ENCODE measurements around the gene SELE.
"Not testable (repeated sequence)": the region's sequence is repeated elsewhere in the genome, so short reads cannot be mapped to it uniquely, and the experiment has no call there.

Gene SELE

DNA sequence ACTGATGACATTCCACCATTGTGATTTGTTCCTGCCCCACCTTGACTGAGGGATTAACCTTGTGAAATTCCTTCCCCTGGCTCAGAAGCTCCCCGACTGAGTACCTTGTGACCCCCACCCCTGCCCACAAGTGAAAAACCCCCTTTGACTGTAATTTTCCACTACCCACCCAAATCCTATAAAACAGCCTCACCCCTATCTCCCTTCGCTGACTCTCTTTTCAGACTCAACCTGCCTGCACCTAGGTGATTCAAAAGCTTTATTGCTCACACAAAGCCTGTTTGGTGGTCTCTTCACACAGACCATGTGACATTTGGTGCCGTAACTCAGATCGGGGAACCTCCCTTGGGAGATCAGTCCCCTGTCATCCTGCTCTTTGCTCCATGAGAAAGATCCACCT lies 50.7 kb downstream of the SELE start:
- DNase-seq (ENCODE audit: low read depth in 2 of 2) = not testable (repeated sequence)

DNA sequence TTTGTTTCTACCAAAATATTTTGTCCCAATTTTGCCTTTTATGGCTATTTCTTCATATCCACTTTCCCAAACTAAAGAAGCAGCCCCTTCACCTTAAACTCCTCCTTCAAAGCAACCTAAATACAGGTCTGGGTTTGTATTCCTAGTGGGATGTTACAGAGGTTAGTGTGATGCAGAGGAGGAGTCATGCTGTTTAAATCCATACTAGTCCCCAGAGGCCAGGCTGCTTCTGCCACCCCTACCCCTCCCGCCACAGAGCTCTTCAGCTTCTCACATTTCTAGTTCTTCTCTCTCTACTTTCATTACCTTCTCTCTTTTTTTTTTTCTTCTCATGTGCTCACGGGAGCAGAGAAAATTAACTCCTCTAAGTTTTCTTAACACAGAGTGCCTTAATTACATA lies 51.8 kb downstream of the SELE start:
- DNase-seq (ENCODE audit: low read depth in 2 of 2) = no peak

DNA sequence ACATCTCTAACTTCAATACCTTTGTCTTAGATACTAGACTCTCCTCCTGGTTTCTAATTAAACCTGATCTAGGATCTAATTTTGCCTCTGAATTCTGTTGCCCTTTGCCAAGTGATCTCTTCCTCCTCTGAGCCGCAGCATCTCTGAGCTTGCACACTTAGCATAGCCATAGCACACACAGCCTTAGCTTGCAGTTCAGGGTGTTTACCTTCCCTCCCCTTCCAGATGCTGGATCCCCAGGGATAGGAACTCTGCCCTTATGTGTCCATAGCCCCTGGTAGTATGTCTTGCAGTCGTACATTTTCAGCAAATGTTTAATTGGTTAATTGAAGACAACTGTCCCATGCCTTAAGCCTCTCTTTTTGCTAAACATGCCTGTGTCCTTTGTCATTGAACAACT lies 52.7 kb downstream of the SELE start:
- no peak for DNase-seq (ENCODE audit: low read depth in 2 of 2)

DNA sequence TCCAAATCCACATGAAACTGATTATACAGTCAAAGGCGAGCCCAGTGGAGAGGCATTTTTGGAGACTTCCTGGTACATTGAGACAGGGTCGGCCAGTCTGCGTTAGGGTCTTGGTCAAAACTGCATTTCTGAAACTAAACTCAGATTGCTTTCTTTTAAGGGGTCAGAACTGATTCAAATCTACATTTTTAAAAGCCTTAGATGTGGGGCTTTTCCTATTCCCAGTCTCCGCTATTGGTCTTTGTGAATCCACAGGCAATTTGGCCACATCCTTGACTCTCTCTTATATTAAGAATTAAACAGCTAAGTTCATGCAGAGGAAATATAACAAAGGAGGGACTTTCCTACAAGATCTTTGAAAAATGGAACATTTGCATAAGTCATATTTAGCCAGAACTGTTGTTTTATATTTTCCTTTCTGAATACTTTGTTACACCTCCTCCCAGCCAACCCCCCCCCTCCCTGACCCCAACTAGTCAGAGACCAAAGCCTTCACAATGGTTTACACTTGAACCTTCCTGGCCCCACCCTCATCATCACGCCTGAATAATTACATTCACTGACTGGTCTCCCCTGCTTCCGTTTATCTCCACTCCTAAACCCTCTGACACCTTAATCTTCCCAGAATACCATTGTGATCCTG lies 53.4 kb downstream of the SELE start:
- peak; percentile 49 to 59 for DNase-seq (ENCODE audit: low read depth in 2 of 2)

DNA sequence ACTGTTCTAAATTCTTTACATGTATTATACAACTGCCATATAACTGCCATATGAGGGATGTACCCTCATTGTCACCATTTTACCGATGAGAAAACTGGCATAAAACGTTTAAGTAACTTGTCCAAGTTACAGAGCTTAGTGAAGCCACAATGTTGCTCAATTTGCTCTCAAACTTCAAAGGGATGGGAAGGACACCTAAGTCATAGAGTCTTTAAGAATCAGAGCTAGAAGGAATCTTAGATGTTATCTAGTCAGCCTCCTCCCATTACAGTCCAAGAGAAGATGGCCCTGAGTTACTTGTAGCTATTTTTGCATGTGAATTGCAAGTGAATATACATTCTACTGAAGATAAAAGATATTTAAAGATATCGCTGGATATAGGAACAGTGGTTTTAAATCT lies 54.2 kb downstream of the SELE start:
- DNase-seq (ENCODE audit: low read depth in 2 of 2) = no peak

DNA sequence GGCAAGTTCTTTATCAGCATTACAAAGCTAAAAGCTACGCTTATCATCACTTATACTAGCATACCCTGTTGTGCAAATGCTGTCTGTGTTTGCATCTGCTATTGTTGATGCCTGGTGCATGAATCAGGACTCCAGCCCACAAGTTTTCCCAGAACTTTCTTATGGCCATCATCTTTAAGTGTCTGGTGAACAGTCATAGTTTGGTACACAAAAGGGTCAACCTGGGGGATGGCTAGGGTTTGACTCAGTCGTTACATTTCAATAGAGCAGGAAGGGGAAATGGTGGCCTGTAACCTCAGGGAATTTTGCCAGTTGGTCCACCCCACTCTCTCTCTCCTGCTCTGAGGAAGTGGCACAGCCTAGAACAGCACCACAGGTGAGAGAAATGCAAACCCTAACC lies 57.9 kb downstream of the SELE start:
- no peak for DNase-seq (ENCODE audit: low read depth in 2 of 2)
